HepG2 (cell line): ENCODE data around the gene RBP4. TPM values are rescaled to one million over a fixed set of nuclear protein-coding genes. Genes with fewer than 3 reads are reported as not detected.

ENCODE experiments used
- ARNT2 ChIP-seq: sonication (generic); formaldehyde crosslinking; IDR thresholded peaks from 2 replicates; pipeline ENCODE4 v1.8.0; 2022; ENCODE audit warnings: mild to moderate bottlenecking, low read depth, missing genetic modification reagents, moderate library complexity
- CBX1 ChIP-seq: IDR thresholded peaks from one replicate; pipeline ENCODE4 v1.6.1; 2016; ENCODE audit warnings: antibody characterized with exemption, low read depth
- DNMT3B ChIP-seq: conservative IDR thresholded peaks from 2 replicates; pipeline ENCODE4 v1.6.1; 2016; ENCODE audit warnings: missing biosample characterization, control low read depth
- ELF3 ChIP-seq: IDR thresholded peaks from 2 replicates; pipeline ENCODE4 v1.6.1; 2016; ENCODE audit warnings: missing genetic modification reagents, missing compliant biosample characterization
- ETV6 ChIP-seq: sonication (generic); formaldehyde crosslinking; conservative IDR thresholded peaks from 2 replicates; pipeline ENCODE4 v1.4.0; 2020; ENCODE audit warnings: missing genetic modification reagents
- GATAD2A ChIP-seq: IDR thresholded peaks from 2 replicates; pipeline ENCODE4 v1.6.1; 2016
- HNRNPL ChIP-seq: fragments of 200-400 bp; formaldehyde crosslinking; IDR thresholded peaks from 2 replicates; pipeline ENCODE4 v1.6.1; 2017; ENCODE audit warnings: mild to moderate bottlenecking, low read depth, low read length
- ISX ChIP-seq: sonication (generic); formaldehyde crosslinking; conservative IDR thresholded peaks from 2 replicates; pipeline ENCODE4 v1.5.0; 2020; ENCODE audit warnings: missing genetic modification reagents
- KDM3A ChIP-seq: IDR thresholded peaks from 2 replicates; pipeline ENCODE4 v1.6.1; 2018; ENCODE audit warnings: low read depth, missing compliant biosample characterization
- KDM4B ChIP-seq: sonication (generic); formaldehyde crosslinking; IDR thresholded peaks from 2 replicates; pipeline ENCODE4 v1.4.0; 2020; ENCODE audit warnings: missing genetic modification reagents
- MEIS2 ChIP-seq: sonication (generic); formaldehyde crosslinking; IDR thresholded peaks from 2 replicates; pipeline ENCODE4 v1.9.0; 2021; ENCODE audit warnings: mild to moderate bottlenecking, missing genetic modification reagents
- MTF1 ChIP-seq: sonication (generic); formaldehyde crosslinking; IDR thresholded peaks from 2 replicates; pipeline ENCODE4 v1.5.0; 2020; ENCODE audit warnings: missing genetic modification reagents
- MXD4 ChIP-seq: IDR thresholded peaks from 2 replicates; pipeline ENCODE4 v1.6.1; 2016; ENCODE audit warnings: mild to moderate bottlenecking, missing biosample characterization, missing genetic modification reagents
- POGZ ChIP-seq: sonication (generic); formaldehyde crosslinking; IDR thresholded peaks from 2 replicates; pipeline ENCODE4 v1.4.0; 2020; ENCODE audit warnings: mild to moderate bottlenecking, missing genetic modification reagents
- SIN3B ChIP-seq: fragments of 150-350 bp; IDR thresholded peaks from 2 replicates; pipeline ENCODE4 v1.6.1; 2014; ENCODE audit warnings: low read length
- SMC3 ChIP-seq: IDR thresholded peaks from 2 replicates; pipeline ENCODE4 v1.6.1; 2011; ENCODE audit warnings: low read length, improper control_type of control experiment
- ZNF136 ChIP-seq: sonication (generic); formaldehyde crosslinking; IDR thresholded peaks from 2 replicates; pipeline ENCODE4 v1.8.1; 2022; ENCODE audit warnings: low read depth, mild to moderate bottlenecking, moderate library complexity, missing genetic modification reagents
- ZNF260 ChIP-seq: sonication (generic); formaldehyde crosslinking; IDR thresholded peaks from 2 replicates; pipeline ENCODE4 v1.4.0; 2020; ENCODE audit warnings: missing genetic modification reagents, low read depth, mild to moderate bottlenecking, borderline replicate concordance
- ZNF326 ChIP-seq: sonication (generic); formaldehyde crosslinking; IDR thresholded peaks from 2 replicates; pipeline ENCODE4 v1.4.0; 2020; ENCODE audit warnings: missing genetic modification reagents, borderline replicate concordance
- ZNF441 ChIP-seq: sonication (generic); formaldehyde crosslinking; IDR thresholded peaks from 2 replicates; pipeline ENCODE4 v1.7.0; 2021; ENCODE audit warnings: missing genetic modification reagents, borderline replicate concordance
- ZNF552 ChIP-seq: sonication (generic); formaldehyde crosslinking; IDR thresholded peaks from 2 replicates; pipeline ENCODE4 v1.9.0; 2022; ENCODE audit warnings: missing genetic modification reagents, mild to moderate bottlenecking, borderline replicate concordance
- ZNF589 ChIP-seq: sonication (generic); formaldehyde crosslinking; conservative IDR thresholded peaks from 2 replicates; pipeline ENCODE4 v1.8.0; 2022; ENCODE audit warnings: mild to moderate bottlenecking, moderate library complexity, missing genetic modification reagents
- ZNF7 ChIP-seq: IDR thresholded peaks from 2 replicates; pipeline ENCODE4 v1.6.1; 2016; ENCODE audit warnings: missing biosample characterization, missing genetic modification reagents
- ZNF703 ChIP-seq: sonication (generic); formaldehyde crosslinking; IDR thresholded peaks from 2 replicates; pipeline ENCODE4 v1.5.1; 2020; ENCODE audit warnings: missing genetic modification reagents, mild to moderate bottlenecking, moderate library complexity, borderline replicate concordance
- ZSCAN12 ChIP-seq: sonication (generic); formaldehyde crosslinking; IDR thresholded peaks from 2 replicates; pipeline ENCODE4 v1.9.0; 2021; ENCODE audit warnings: mild to moderate bottlenecking, missing genetic modification reagents
- ZUFSP ChIP-seq: sonication (generic); formaldehyde crosslinking; IDR thresholded peaks from 2 replicates; pipeline ENCODE4 v1.9.0; 2021; ENCODE audit warnings: missing genetic modification reagents, mild to moderate bottlenecking, borderline replicate concordance
- polyA plus RNA-seq, 8 experiments: library from polyadenylated mRNA; depleted of rRNA in 3 of 8; stranded (reverse) in 7 of 8; unstranded in 1 of 8; fragments of >200 nt; fragmentation: Illumina TruSeq in 4 of 8; extraction: Trizol in 4 of 8; gene quantifications; 2 replicates each; pipeline versions ENCODE4 v1.2.1 to v1.2.3, GENCODE V29; 2011 to 2016; ENCODE audit warnings: low read depth in 4 of 8, missing spikeins in 1 of 8, mixed read lengths in 1 of 8; ENCODE audit not compliant: insufficient read depth in 1 of 8
- total RNA-seq, 5 experiments: library from RNA; depleted of rRNA; stranded (reverse); fragments of >200 nt; fragmentation: Illumina TruSeq; extraction: Trizol; gene quantifications; 2 replicates each; pipeline ENCODE4 v1.2.3, GENCODE V29; 2016; ENCODE audit warnings: low read depth in 1 of 5
- TF ChIP-seq, protein P1 (sequence below): sonication (generic); formaldehyde crosslinking; IDR thresholded peaks from 2 replicates; pipeline ENCODE4 v1.5.1; 2020; ENCODE audit warnings: mild to moderate bottlenecking, moderate library complexity, missing genetic modification reagents
- TF ChIP-seq, protein P2 (sequence below): sonication (generic); formaldehyde crosslinking; IDR thresholded peaks from 2 replicates; pipeline ENCODE4 v1.4.0; 2020; ENCODE audit warnings: missing genetic modification reagents, borderline replicate concordance
- TF ChIP-seq, protein P3 (sequence below): sonication (generic); formaldehyde crosslinking; IDR thresholded peaks from 2 replicates; pipeline ENCODE4 v1.4.0; 2020; ENCODE audit warnings: mild to moderate bottlenecking, missing genetic modification reagents

RBP4 gene
- total and polyA plus RNA-seq, 2 of the 13 experiments (the other 11 are each of a cell fraction or from before 2014, with no cell fraction given) = 642 to 931 TPM

GRCh38 chr10:93579089-93579488 lies 21.9 kb downstream of the RBP4 start (continued):
- TF ChIP-seq ELF3 (CRISPR knock-in tag) = no peak
- TF ChIP-seq, protein P1, sequence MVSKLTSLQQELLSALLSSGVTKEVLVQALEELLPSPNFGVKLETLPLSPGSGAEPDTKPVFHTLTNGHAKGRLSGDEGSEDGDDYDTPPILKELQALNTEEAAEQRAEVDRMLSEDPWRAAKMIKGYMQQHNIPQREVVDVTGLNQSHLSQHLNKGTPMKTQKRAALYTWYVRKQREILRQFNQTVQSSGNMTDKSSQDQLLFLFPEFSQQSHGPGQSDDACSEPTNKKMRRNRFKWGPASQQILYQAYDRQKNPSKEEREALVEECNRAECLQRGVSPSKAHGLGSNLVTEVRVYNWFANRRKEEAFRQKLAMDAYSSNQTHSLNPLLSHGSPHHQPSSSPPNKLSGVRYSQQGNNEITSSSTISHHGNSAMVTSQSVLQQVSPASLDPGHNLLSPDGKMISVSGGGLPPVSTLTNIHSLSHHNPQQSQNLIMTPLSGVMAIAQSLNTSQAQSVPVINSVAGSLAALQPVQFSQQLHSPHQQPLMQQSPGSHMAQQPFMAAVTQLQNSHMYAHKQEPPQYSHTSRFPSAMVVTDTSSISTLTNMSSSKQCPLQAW (CRISPR knock-in tag) = 0 out of 2 replicates have a peak, but pooled peaks have one; percentile 13
- TF ChIP-seq, protein P2, sequence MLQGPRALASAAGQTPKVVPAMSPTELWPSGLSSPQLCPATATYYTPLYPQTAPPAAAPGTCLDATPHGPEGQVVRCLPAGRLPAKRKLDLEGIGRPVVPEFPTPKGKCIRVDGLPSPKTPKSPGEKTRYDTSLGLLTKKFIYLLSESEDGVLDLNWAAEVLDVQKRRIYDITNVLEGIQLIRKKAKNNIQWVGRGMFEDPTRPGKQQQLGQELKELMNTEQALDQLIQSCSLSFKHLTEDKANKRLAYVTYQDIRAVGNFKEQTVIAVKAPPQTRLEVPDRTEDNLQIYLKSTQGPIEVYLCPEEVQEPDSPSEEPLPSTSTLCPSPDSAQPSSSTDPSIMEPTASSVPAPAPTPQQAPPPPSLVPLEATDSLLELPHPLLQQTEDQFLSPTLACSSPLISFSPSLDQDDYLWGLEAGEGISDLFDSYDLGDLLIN (CRISPR knock-in tag) = no peak
- no peak for TF ChIP-seq KDM4B (CRISPR knock-in tag)
- TF ChIP-seq ZNF589 (CRISPR knock-in tag) = no peak
- no peak for TF ChIP-seq ZNF260 (CRISPR knock-in tag)
- no peak for TF ChIP-seq MXD4
- TF ChIP-seq CBX1 = no peak
- TF ChIP-seq ZNF326 (CRISPR knock-in tag) = no peak
- TF ChIP-seq ZSCAN12 = no peak
- peak; percentile 32; the same call in 1 of the 2 replicates for TF ChIP-seq GATAD2A (CRISPR knock-in tag)
- no peak for TF ChIP-seq SIN3B
- peak; percentile 53 for TF ChIP-seq POGZ (CRISPR knock-in tag)
- no peak for TF ChIP-seq ZUFSP
- TF ChIP-seq KDM3A = no peak
- no peak for TF ChIP-seq ZNF552 (CRISPR knock-in tag)
- no peak for TF ChIP-seq ZNF7
- TF ChIP-seq, protein P3, sequence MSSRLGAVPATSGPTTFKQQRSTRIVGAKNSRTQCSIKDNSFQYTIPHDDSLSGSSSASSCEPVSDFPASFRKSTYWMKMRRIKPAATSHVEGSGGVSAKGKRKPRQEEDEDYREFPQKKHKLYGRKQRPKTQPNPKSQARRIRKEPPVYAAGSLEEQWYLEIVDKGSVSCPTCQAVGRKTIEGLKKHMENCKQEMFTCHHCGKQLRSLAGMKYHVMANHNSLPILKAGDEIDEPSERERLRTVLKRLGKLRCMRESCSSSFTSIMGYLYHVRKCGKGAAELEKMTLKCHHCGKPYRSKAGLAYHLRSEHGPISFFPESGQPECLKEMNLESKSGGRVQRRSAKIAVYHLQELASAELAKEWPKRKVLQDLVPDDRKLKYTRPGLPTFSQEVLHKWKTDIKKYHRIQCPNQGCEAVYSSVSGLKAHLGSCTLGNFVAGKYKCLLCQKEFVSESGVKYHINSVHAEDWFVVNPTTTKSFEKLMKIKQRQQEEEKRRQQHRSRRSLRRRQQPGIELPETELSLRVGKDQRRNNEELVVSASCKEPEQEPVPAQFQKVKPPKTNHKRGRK (CRISPR knock-in tag) = no peak
- TF ChIP-seq ZNF703 = no peak
- no peak for TF ChIP-seq ETV6
- no peak for TF ChIP-seq DNMT3B (CRISPR knock-in tag)
- no peak for TF ChIP-seq ZNF136 (CRISPR knock-in tag)
- no peak for TF ChIP-seq SMC3
- TF ChIP-seq MTF1 (CRISPR knock-in tag) = no peak
- 0 out of 2 replicates have a peak, but pooled peaks have one; percentile 34 for TF ChIP-seq ZNF441 (CRISPR knock-in tag)
- no peak for TF ChIP-seq ARNT2 (CRISPR knock-in tag)
- TF ChIP-seq ISX = no peak
- no peak for TF ChIP-seq MEIS2 (CRISPR knock-in tag)
- TF ChIP-seq HNRNPL = no peak
